Measurements from ENCODE around the gene PCED1A.

The PCED1A gene

DNA sequence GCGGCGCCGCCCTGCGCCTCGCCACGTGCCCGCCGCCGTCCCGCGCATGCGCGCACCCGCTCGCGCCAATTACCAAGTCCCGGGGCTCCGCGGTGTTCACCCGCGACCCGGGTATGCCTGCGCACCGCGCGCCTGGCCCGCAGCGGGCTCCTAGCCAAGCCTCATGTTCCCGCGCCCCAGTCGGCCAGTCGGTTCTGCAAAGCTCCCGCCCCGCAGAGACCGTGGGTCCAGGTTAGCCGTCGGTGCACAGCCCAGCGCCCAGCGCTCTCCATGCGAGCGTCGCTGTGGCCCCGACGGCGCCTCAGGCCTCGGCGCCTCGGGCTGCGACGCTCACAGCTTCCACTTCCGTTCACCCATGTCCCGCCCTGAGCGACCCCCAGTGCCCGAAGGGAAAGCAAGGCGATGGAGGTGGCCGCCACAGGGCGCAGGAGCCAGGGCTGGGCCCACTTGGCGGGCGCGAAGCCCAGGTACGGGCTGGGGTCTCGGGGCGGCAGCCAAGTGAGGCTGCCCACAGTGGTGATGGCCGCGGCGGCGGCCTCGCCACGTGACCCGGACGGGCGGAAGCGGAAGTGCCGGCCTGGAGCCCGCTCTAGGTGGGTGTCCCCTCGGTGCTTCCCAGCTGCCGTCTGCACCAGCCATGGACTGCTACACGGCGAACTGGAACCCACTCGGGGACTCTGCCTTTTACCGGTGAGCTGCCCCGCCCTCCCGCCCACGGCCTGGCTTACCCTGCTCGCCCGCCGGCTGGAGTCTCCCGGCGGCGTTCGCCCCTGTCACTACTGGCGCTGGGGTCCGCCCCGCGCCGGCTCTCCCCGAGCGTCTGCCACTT is at the start of gene PCED1A, which contains the start of gene VPS16:
PCED1A (minus strand) TSS at position 518 of the 829 bp plus-strand sequence. CDS start 743 bp downstream, outside the sequence.
VPS16 (plus strand) TSS at position 608 of the 829 bp plus-strand sequence; CDS start at position 638, 30 bp downstream.
- peak; percentile 91 for DNase-seq

DNA sequence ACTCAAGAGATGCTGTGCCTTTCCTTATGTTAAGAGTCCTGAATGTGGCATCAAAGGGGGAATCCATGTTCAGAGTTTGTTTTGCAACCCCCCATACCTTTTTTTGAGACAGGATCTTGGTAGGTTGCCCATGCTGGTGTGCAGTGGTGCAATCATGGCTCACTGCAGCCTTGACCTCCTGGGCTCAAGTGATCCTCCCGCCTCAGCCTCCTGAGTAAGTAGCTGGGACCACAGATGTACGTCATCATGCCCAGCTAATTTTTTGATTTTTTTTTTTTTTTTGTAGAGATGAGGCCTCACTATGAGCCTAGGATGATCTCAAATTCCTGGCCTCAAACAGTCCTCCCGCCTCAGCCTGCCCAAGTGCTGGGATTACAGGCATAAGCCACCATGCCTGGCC is 49.3 kb upstream of the PCED1A start:
- DNase-seq: no peak

- no peak for DNase-seq
Observed at GRCh38 chr20:2889209-2889608, 48.8 kb upstream of the PCED1A start.

- no peak for DNase-seq
Observed at GRCh38 chr20:2888224-2888955, 47.9 kb upstream of the PCED1A start.

DNA sequence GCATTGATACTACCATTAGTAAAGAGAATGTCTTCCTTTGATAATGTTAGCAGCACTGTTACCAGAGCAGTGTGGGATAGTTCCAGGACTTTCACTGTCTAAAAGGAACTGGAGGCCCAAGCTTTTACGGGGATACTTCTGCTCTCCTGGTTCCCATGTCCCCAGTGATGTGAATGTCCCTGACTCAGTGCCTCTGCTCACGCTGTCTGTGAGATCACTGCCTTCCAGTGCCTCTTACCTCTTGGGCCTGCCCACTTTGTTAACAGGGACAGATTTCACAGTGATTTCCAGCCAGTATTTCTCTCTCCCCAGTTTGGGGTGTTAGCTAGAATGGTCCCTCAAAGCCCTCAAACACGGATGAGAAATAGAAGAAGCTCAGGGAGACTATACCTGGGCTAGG is 47.3 kb upstream of the PCED1A start:
- DNase-seq: no peak

DNA sequence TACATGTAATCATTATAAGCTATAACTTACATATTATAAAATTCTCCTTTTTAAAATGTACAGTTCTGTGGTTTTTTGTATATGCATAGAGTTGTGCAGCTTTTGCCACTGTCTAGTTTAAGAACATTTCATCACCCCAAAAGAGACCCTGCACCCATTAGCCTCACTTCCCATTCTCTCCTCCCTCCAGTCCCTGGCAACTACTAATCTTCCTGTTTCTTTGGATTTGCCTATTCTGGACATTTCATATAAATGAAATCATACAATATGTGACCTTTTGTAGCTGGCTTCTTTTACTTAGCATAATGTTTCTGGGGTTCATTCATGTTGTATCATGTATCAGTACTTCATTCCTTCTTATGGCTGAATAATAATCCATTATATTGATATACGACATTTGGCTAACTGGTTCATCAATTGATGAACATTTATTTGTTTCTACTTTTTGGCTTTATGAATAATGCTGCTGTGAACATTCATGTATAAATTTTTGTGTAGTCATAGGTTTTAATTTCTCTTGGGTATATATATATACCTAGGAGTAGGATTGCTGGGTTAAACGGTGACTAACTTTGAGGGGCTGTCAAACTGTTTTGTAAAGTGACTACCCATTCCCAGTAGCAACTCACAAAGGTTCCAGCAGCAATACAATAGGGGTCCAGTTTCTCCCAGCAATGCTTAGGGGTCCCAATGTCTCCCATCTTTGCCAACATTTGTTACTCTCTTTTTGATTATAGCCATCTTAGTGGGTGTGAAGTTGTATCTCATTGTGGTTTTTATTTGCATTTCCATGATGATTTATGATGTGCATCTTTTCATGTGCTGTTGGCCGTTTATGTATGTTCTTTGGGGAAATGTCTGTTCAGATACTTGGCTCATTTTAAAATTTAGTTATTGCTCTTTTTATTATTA is 43.5 kb upstream of the PCED1A start:
- DNase-seq: no peak

GRCh38 chr20:2880650-2881049 is 40.2 kb upstream of the PCED1A start:
- no peak for DNase-seq

- no peak for DNase-seq
Observed at GRCh38 chr20:2879146-2879545, 38.7 kb upstream of the PCED1A start.

DNA sequence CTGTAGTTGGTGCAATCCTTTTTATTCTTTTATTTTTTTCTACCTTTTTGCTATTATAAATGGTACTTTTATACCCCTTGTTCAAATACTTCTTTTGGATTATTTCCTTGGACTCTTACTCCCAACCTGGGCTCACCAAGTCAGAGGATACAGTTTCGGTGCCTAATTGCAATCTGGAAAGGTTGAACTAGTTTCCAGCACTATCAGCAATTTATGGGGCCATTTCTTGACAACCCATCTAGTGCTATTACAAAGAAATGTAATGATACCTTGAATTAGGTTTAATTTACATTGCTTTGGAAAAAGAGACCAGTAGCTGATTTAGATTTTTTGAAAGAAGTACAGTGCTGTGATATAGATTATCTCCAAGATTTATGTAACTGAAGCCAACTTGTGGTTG is 38.1 kb upstream of the PCED1A start:
- no peak for DNase-seq

- DNase-seq: no peak
Observed at GRCh38 chr20:2875690-2876203, 35.3 kb upstream of the PCED1A start.

DNA sequence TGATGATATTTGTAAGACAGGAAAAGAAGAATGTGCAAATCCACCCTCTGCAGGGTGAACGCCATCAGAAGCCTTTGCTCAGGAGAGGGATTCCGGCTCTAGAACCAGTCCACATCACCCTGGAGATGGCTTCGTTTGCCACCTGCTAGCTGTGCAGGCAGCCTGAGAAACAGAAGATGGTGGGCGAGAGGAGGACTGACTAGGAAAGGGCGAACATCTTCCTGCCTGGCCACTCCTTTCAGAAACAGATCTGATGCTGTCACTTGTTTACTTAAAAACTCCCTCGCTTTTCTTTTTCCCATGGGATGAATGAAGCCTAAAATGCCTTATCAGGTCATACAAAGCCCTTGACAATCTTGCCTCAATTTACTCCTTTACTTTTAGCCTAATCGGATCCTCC is 34.0 kb upstream of the PCED1A start:
- DNase-seq: no peak

- peak; percentile 58 for DNase-seq
Observed at GRCh38 chr20:2873747-2874041, 33.2 kb upstream of the PCED1A start.

- DNase-seq: peak; percentile 92
Observed at GRCh38 chr20:2873010-2873746, 32.7 kb upstream of the PCED1A start, which contains the start of gene PTPRA. Gene PTPRA, plus strand, starts transcription at chr20:2873481. Its CDS starts 90,797 bp downstream, at chr20:2964278.

DNA sequence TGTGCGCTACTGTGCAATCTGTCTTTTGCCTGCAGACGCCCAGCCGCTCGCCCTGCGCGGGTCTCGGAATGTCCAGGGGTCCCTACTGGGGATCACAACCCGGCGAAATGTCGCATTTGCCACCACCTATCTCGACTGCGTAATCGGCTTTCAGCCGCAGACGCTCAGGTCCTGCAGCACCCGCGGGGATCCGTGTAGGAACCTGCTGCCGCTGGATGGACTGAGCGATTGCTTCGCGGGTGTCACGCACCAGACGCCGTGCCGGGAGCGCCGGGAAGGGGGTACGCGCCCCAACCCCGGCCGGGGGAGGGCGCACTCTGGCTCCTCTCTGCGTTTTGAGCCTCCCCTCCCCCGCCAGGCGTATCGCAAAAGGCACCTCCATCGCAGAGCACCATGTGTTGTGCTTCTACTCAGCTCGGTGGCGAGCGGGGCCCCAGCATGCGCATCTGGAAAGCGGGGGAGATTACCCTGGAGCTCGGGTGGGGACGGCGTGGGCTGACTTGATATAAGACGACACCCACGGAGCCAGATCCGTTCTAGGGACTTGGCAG is 32.1 kb upstream of the PCED1A start:
- peak; percentile 81 for DNase-seq

- no peak for DNase-seq
Observed at GRCh38 chr20:2871661-2872458, 31.4 kb upstream of the PCED1A start.

DNA sequence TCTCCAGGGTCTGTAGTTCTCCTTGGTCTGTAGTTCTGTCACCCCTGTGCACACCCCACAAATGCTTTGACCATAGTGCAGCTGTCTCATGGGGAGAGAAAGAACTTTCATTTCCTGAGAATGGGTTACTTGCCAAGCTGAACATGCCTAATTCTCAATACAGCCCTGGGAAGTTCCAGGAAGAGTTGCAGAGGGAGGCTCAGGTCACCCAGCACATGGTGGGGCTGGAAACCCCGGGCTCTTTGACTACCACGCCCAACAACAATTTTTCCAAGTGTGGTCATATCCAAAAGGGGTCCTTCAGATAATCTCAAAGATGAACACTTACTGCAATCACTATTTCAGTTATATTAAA is 30.6 kb upstream of the PCED1A start:
- DNase-seq: no peak

GRCh38 chr20:2869381-2869780 is 28.9 kb upstream of the PCED1A start:
- DNase-seq: no peak

GRCh38 chr20:2867081-2867864 is 26.8 kb upstream of the PCED1A start:
- DNase-seq: no peak

DNA sequence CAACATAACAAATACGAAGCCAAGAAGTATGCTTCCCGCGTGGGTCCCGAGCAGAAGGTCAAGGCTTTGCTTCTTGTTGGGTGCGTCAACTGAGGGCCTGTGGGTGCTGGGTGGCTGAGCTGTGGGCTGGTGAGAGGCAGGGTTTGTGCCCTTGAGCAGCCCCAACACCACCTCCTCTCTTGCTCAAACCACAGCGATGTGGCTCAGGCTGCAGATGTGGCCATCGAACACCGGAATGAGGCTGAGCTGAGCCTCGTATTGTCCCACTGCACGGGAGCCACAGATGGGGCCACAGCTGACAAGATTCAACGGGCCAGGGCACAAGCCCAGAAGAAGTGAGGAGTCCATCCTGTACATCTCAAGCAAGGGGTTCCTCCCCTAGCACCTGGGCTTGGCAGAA is 25.8 kb upstream of the PCED1A start:
- DNase-seq: no peak

- DNase-seq: peak; percentile 51
Observed at GRCh38 chr20:2865630-2866029, 25.2 kb upstream of the PCED1A start.
